GM18519 (cell line): Measurements from ENCODE around the gene RASGRP4.
"Not testable (repeated sequence)": the region's sequence is repeated elsewhere in the genome, so short reads cannot be mapped to it uniquely, and the experiment has no call there.

Experiments
- ATAC-seq: cut with Tn5 transposase; IDR thresholded peaks from one replicate; pipeline ENCODE4 v1.9.1; 2021; ENCODE audit warnings: mild to moderate bottlenecking, moderate library complexity; ENCODE audit not compliant: unreplicated experiment, low FRiP score

The RASGRP4 gene

GRCh38 chr19:38448225-38448624 is 22.2 kb upstream of the RASGRP4 start:
- ATAC-seq, result no peak

- ATAC-seq, result no peak
Observed at GRCh38 chr19:38445362-38445761, 19.3 kb upstream of the RASGRP4 start.

- no peak for ATAC-seq
Observed at GRCh38 chr19:38444026-38444425, 18.0 kb upstream of the RASGRP4 start.

- ATAC-seq, result no peak
Observed at GRCh38 chr19:38443458-38443999, 17.5 kb upstream of the RASGRP4 start.

GRCh38 chr19:38442736-38443135 is 16.7 kb upstream of the RASGRP4 start:
- no peak for ATAC-seq

- ATAC-seq, result no peak
Observed at GRCh38 chr19:38441657-38442348, 15.8 kb upstream of the RASGRP4 start.

- ATAC-seq, result no peak
Observed at GRCh38 chr19:38440592-38440991, 14.6 kb upstream of the RASGRP4 start.

GRCh38 chr19:38437917-38438316 is 11.9 kb upstream of the RASGRP4 start:
- ATAC-seq, result no peak

GRCh38 chr19:38437295-38437694 is 11.3 kb upstream of the RASGRP4 start:
- ATAC-seq, result no peak

- no peak for ATAC-seq
Observed at GRCh38 chr19:38434549-38435051, 8.6 kb upstream of the RASGRP4 start.

- ATAC-seq, result no peak
Observed at GRCh38 chr19:38433268-38433733, 7.3 kb upstream of the RASGRP4 start, which contains the start of gene RYR1. Gene RYR1 (plus strand): TSS chr19:38433691. CDS start chr19:38433830, 139 bp downstream.

- ATAC-seq, result no peak
Observed at GRCh38 chr19:38430931-38431330, 4.9 kb upstream of the RASGRP4 start.

- ATAC-seq, result no peak
Observed at GRCh38 chr19:38429811-38430156, 3.8 kb upstream of the RASGRP4 start.

- ATAC-seq, result no peak
Observed at GRCh38 chr19:38429055-38429810, 3.2 kb upstream of the RASGRP4 start.

- ATAC-seq, result not testable (repeated sequence)
Observed at GRCh38 chr19:38427035-38427677, 1.1 kb upstream of the RASGRP4 start.

GRCh38 chr19:38425222-38425809 is 703 bp downstream of the RASGRP4 start:
- no peak for ATAC-seq

GRCh38 chr19:38424272-38424671 is 1.7 kb downstream of the RASGRP4 start:
- no peak for ATAC-seq

GRCh38 chr19:38422438-38422837 is 3.6 kb downstream of the RASGRP4 start:
- no peak for ATAC-seq

GRCh38 chr19:38421856-38422255 is 4.2 kb downstream of the RASGRP4 start:
- no peak for ATAC-seq

GRCh38 chr19:38420935-38421334 is 5.1 kb downstream of the RASGRP4 start:
- ATAC-seq, result no peak
